Heart left ventricle (tissue), 16 donors: ENCODE results near the gene OR2S2. TPM values are rescaled to one million over a fixed set of nuclear protein-coding genes. Genes with fewer than 3 reads are reported as not detected.
A peak's percentile ranks its signal among the peaks of the same experiment; 100 is the strongest.

ENCODE experiments used
- ATAC-seq, 4 donors: fragments of 200-7000 bp; cut with Tn5 transposase; one replicate each; pipeline ENCODE4 v1.9.1; 2020 to 2022; ENCODE audit warnings: moderate library complexity in 4 of 4, mild to moderate bottlenecking in 3 of 4, moderate number of reproducible peaks in 1 of 4
- DNase-seq, 5 donors: peaks; one replicate each; pipeline ENCODE4 v3.0.0-alpha.2; 2020
- H3K27ac ChIP-seq, 12 donors: fragments of 200-600 bp; sonication (generic) in 4 of 12; one replicate each; pipeline versions ENCODE4 v1.5.0 to v1.8.0; 2016 to 2022; ENCODE audit warnings: mild to moderate bottlenecking in 2 of 12
- H3K27me3 ChIP-seq, 9 donors: fragments of 200-600 bp; sonication (generic) in 2 of 9; one replicate each; pipeline versions ENCODE4 v1.5.1 to v1.8.0; 2016 to 2022; ENCODE audit warnings: mild to moderate bottlenecking in 3 of 9
- H3K36me3 ChIP-seq, 9 donors: fragments of 200-600 bp; sonication (generic) in 2 of 9; one replicate each; pipeline versions ENCODE4 v1.5.0 to v1.8.0; 2018 to 2022; ENCODE audit warnings: mild to moderate bottlenecking in 2 of 9
- H3K4me1 ChIP-seq, 12 donors: fragments of 200-600 bp; sonication (generic) in 4 of 12; one replicate each; pipeline versions ENCODE4 v1.5.0 to v1.8.0; 2016 to 2022; ENCODE audit warnings: mild to moderate bottlenecking in 3 of 12
- H3K4me3 ChIP-seq, 12 donors: fragments of 200-600 bp; sonication (generic) in 4 of 12; one replicate each; pipeline versions ENCODE4 v1.5.0 to v1.8.0; 2017 to 2022; ENCODE audit warnings: mild to moderate bottlenecking in 9 of 12, moderate library complexity in 4 of 12
- H3K9me3 ChIP-seq, 12 donors: fragments of 200-600 bp; sonication (generic) in 4 of 12; one replicate each; pipeline versions ENCODE4 v1.5.0 to v1.8.0; 2016 to 2022; ENCODE audit warnings: mild to moderate bottlenecking in 1 of 12
- POLR2A ChIP-seq, 2 donors: fragments of 450-650 bp; IDR thresholded peaks; one replicate each; pipeline ENCODE4 v1.6.1; 2017; ENCODE audit warnings: antibody characterized with exemption in 2 of 2, mild to moderate bottlenecking in 2 of 2, moderate library complexity in 2 of 2
- WGBS, 4 donors: extraction: QIAGEN DNeasy Blood & Tissue Kit in 2 of 4; methylation state at CpG; one replicate each; pipeline versions ENCODE4 v1.1.5 to v1.1.7; 2013 to 2018; 5-methylcytosine and 5-hydroxymethylcytosine counted together
- intact Hi-C, 10 donors: fragments of 100-400 bp; cut with DNase I; formaldehyde crosslinking; loops; one replicate each; pipeline versions ENCODE4 v1.11.1 to v1.14.2; 2022
- polyA plus RNA-seq, 2 donors: library from polyadenylated mRNA; stranded (reverse); fragments of 200-250 nt; gene quantifications; one replicate each; pipeline ENCODE4 v1.2.3, GENCODE V29; 2013
- total RNA-seq, 9 donors: library from RNA; depleted of rRNA in 2 of 9; stranded (reverse); fragments of >200 nt in 2 of 9; fragmentation: NEBNext Ultra II Directional in 3 of 9; extraction: Animal tissue kit (Norgen Biotek cat#: 25700) in 3 of 9; gene quantifications; one replicate each; pipeline versions ENCODE4 v1.1.0 to v1.2.4, GENCODE V29; 2016 to 2023
- TF ChIP-seq, protein P1 (sequence below), 12 donors: fragments of 200-600 bp; sonication (generic) in 4 of 12; IDR thresholded peaks; one replicate each; pipeline versions ENCODE4 v1.5.0 to v1.8.0; 2018 to 2022; ENCODE audit warnings: antibody characterized with exemption in 12 of 12, mild to moderate bottlenecking in 5 of 12
- donor health status: ischemic (EF 13 %, LVEDD 7.1; RV severe dilation, severe dysfunction).
- donor health status: healthy with polysubstance abuse.
- donor health status: DM: no; HTN: yes; CAD: no.
- donor health status: DM: no; HTN: no; CAD: no.
- donor health status: ischemic (EF 25% LVEDD 6.9; RV normal size, moderate dysfunction).
- donor health status: ischemic (EF 25% LVEDD 5.7; RV mildly dilated, moderate dysfunction).
- donor health status: healthy.
- donor health status: DM: yes; HTN: yes; CAD: no.
- donor health status: ischemic (EF 35%, LVEDD 5.7; RV mildly dilated, moderate dysfunction).
- donor health status: nonischemic (EF 11% LVEDD 7.7; RV severe dilation, severe dysfunction).
- donor health status: DM: yes; HTN: yes; CAD: no.
- donor health status: PGD.
- donor health status: ischemic (EF 29% LVEDD 5.4; RV normal size, mild dysfunction).
- donor health status: nonischemic (EF 23%, LVEDD 6.1; RV moderate dilation, normal function).

The OR2S2 gene
- total and polyA plus RNA-seq, 11 donors: not detected

DNA sequence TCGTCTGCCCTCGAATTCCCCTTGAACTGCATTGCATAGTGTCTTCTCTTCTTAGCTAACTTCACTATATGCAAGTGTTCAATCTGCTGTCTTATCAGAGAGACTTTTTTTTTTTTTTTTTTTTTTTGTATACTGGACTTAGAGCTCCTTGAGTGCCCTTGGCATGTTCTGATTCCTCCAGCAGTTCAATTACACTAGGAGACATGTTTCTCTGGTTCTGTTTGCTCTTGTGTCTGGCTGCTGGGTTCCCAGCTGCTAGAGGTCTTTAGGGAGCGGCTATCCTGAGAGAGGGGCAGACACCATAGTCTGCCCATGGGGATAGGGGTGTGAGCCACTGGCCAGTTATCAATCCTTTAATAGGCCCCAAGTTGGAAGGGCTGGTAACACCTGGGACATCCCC lies 13.1 kb downstream of the OR2S2 start:
- Histone ChIP-seq H3K4me1 (peaks cover 0 to 34% (median 19%) of the 10 kb centered on the region in 12 donors), H3K27ac (peak overlapping the region; percentile 23 to 80 (median 64)), H3K4me3 (no peak overlapping the region), H3K9me3 (no peaks in the 10 kb centered on the region), H3K27me3 (no peaks in the 10 kb centered on the region), H3K36me3 (no peaks in the 10 kb centered on the region)
- intact Hi-C loops: loop anchor here in 9 of 10 donors (1.0 to 5.0 kb wide), 5 partner anchors 38 to 43 kb away; partner anchors contain the start of genes HRCT1 (in 2 of the 9) and SPAAR (in 1 of the 9)
- 61 to 87% (median 80%) methylated on average over 3 of the region's 3 CpGs for WGBS, 4 donors
- TF ChIP-seq POLR2A (IDR thresholded peaks at IDR 0.05): no peak
- TF ChIP-seq, protein P1, sequence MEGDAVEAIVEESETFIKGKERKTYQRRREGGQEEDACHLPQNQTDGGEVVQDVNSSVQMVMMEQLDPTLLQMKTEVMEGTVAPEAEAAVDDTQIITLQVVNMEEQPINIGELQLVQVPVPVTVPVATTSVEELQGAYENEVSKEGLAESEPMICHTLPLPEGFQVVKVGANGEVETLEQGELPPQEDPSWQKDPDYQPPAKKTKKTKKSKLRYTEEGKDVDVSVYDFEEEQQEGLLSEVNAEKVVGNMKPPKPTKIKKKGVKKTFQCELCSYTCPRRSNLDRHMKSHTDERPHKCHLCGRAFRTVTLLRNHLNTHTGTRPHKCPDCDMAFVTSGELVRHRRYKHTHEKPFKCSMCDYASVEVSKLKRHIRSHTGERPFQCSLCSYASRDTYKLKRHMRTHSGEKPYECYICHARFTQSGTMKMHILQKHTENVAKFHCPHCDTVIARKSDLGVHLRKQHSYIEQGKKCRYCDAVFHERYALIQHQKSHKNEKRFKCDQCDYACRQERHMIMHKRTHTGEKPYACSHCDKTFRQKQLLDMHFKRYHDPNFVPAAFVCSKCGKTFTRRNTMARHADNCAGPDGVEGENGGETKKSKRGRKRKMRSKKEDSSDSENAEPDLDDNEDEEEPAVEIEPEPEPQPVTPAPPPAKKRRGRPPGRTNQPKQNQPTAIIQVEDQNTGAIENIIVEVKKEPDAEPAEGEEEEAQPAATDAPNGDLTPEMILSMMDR (IDR thresholded peaks at IDR 0.05): no peak
- no peak for DNase-seq
- peak in 1 of 4 donors; percentile 15 for ATAC-seq

DNA sequence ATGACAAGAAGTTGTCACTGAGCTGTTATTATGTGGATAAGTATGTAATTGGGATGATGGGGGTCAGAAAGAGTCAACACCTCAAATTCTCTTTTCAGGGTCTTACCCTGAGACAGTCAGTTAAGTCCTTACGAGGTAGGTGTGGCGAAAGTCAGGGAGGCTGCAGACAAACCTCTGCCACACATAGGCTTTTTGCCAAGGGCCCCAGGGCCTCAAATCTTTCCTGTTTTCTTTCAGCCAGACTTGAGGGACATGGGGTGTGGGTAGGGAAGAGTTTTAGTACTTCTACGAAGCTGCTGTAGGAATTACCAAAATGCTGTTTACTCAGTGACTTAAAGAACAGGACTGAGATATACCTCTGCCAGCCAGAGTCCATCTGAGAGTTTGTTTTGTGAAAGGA lies 13.8 kb downstream of the OR2S2 start:
- Histone ChIP-seq H3K9me3 (no peaks in the 10 kb centered on the region), H3K4me1 (peaks cover 0 to 32% (median 15%) of the 10 kb centered on the region in 12 donors), H3K27ac (peak overlapping the region in 7 of 12 donors; percentile 11 to 73 (median 50)), H3K36me3 (no peaks in the 10 kb centered on the region), H3K27me3 (no peaks in the 10 kb centered on the region), H3K4me3 (no peak overlapping the region)
- intact Hi-C loops: loop anchor here in 4 of 10 donors (2.0 kb wide), 1 partner anchor 41 kb away; no protein-coding TSS in a partner anchor
- ATAC-seq: no peak
- TF ChIP-seq POLR2A (IDR thresholded peaks at IDR 0.05): no peak
- TF ChIP-seq, protein P1 (IDR thresholded peaks at IDR 0.05): no peak
- 79 to 85% (median 82%) methylated on average over 3 of the region's 3 CpGs for WGBS, 4 donors
- no peak for DNase-seq

DNA sequence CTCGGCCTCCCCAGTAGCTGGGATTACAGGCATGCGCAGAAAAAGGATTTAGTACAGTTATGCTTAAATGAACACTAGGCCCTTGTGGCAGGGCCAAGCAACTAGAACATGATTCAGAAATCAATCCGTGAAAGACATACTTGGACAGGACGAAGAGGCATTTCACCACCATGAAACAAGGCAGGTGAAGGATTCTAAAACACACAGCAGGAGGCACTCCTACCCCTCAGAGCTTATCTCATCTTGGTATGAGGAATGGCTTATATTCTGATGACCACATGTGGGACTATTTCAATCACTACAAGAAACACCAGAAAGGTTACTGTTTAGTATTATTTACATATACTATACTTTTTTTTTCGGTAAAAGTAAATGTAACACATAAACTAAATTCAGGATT lies 15.7 kb downstream of the OR2S2 start:
- Histone ChIP-seq H3K27ac (no peak overlapping the region), H3K27me3 (no peaks in the 10 kb centered on the region), H3K4me3 (no peak overlapping the region), H3K4me1 (peaks cover 0 to 31% (median 12%) of the 10 kb centered on the region in 12 donors), H3K36me3 (no peaks in the 10 kb centered on the region), H3K9me3 (no peaks in the 10 kb centered on the region)
- no peak for DNase-seq
- WGBS, 4 donors: 83 to 92% (median 87%) methylated on average over 5 of the region's 5 CpGs
- no peak for ATAC-seq
- no peak for TF ChIP-seq POLR2A (IDR thresholded peaks at IDR 0.05)
- TF ChIP-seq, protein P1 (IDR thresholded peaks at IDR 0.05): no peak
- intact Hi-C loops: no loop called here

DNA sequence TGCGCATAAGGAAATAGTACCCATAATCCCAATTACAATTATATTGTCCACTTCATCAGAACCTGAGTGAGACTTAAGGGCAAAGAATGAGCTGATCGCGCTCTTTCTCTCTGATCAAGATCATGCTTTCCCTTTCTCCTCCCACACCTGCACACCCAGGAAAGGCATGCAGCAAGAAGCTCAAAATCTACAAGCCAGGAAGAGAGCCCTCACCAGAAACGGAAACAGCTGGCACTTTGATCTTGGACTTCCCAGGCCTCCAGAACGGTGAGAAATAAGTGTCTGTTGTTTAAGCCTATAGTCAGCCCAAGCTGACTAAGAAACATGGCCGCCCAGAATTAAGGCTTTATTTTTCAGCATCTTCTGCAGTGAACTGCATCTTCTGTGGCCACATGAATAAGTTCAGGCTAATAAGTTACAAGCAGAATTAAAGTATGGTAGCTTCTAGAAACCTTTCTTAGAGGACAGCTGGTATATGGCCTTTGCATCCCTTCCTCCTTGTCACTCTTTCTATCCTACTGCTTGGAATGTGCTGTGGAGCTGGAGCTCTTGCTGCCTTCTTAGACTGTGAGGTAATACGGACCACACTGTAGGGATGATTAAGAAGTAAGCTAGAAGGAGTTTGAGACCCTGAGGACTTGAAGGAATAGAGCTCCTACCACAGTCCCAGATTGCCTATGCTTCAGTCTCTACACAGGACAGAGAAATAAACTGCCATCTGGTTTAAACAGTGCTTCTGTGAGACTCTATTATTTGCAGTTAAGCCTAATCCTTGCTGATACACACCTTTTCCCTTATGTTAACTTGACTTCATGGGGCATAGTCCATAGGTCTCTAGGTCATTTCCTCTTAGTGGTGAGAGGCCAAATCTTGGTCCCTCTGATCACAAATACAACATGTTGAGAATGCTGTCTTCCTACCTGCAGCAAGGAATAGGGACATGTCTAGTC lies 17.2 kb downstream of the OR2S2 start:
- Histone ChIP-seq H3K27ac (peak overlapping the region in 2 of 12 donors; percentile 26 to 46), H3K4me3 (no peak overlapping the region), H3K4me1 (peaks cover 0 to 27% (median 9%) of the 10 kb centered on the region in 12 donors), H3K27me3 (no peaks in the 10 kb centered on the region), H3K9me3 (peaks cover 0 to 3% (median 0%) of the 10 kb centered on the region in 12 donors), H3K36me3 (no peaks in the 10 kb centered on the region)
- DNase-seq (no peak), ATAC-seq (no peak)
- intact Hi-C loops: no loop called here
- no peak for TF ChIP-seq POLR2A (IDR thresholded peaks at IDR 0.05)
- TF ChIP-seq, protein P1 (IDR thresholded peaks at IDR 0.05): no peak
- 68 to 73% (median 70%) methylated on average over 7 of the region's 7 CpGs for WGBS, 4 donors
